HCT116 (cell line): Measurements from ENCODE around the gene CACNA2D3. TPM values are rescaled to one million over a fixed set of nuclear protein-coding genes. Genes with fewer than 3 reads are reported as not detected.

Experiments used
- ATAC-seq: fragments of 200-7000 bp; cut with Tn5 transposase; 2 replicates; pipeline ENCODE4 v1.9.1; 2020; ENCODE audit warnings: mild to moderate bottlenecking, moderate library complexity
- BruUV-seq: library from RNA; stranded (reverse); fragments of 400-500 nt; replicated peaks from 2 replicates; lab custom pipeline; 2021; lab: Mats Ljungman, UMichigan
- CTCF ChIA-PET: fragments of 300-600 bp; sonication (Branson Sonifier 250); formaldehyde crosslinking; loops from one replicate; lab custom pipeline; 2021; ENCODE audit warnings: antibody characterized with exemption; lab: Charles Lee
- POLR2A ChIA-PET: fragments of 300-600, 350-600 bp; sonication (Branson Sonifier 250); formaldehyde crosslinking; loops from one replicate; lab custom pipeline; 2021; ENCODE audit warnings: antibody characterized with exemption; lab: Charles Lee
- RAD21 ChIA-PET, 2 experiments: fragments of 300-600 bp; sonication (Branson Sonifier 250); formaldehyde crosslinking; loops; one replicate each; lab custom pipeline; 2023; ENCODE audit warnings: low total read pairs in 2 of 2; ENCODE audit not compliant: uncharacterized antibody in 2 of 2, unreplicated experiment in 2 of 2, low non-redundant PET in 1 of 2; lab: Charles Lee
- DNase-seq: peaks from one replicate; pipeline ENCODE4 v3.0.0-alpha.2; 2010; ENCODE audit warnings: low read depth, low spot score
- H2AFZ ChIP-seq: fragments of 200-600 bp; shearing (Covaris generic), sonication (generic); 2 replicates; pipeline ENCODE4 v1.6.1; 2017; ENCODE audit warnings: low read depth, mixed run types, mixed read lengths, antibody characterized with exemption, low read length; ENCODE audit not compliant: poor library complexity, severe bottlenecking
- H3K27ac ChIP-seq: 2 replicates; pipeline ENCODE4 v1.5.1; 2012; ENCODE audit warnings: low read depth, low read length
- H3K27me3 ChIP-seq: fragments of 200-600 bp; sonication (generic); 2 replicates; pipeline ENCODE4 v1.6.1; 2016; ENCODE audit warnings: mixed run types, low read length, mixed read lengths; ENCODE audit not compliant: insufficient read depth
- H3K36me3 ChIP-seq, 2 experiments: fragments of 200-500 bp in 1 of 2; fragments of 200-600 bp in 1 of 2; sonication (Bioruptor generic) in 1 of 2; sonication (generic) in 1 of 2; 2 replicates each; pipeline versions ENCODE4 v1.5.1 to v1.6.1; 2014 to 2016; ENCODE audit warnings: low read length in 2 of 2, inconsistent platforms in 1 of 2, mixed read lengths in 1 of 2, mixed run types in 1 of 2; ENCODE audit not compliant: insufficient read depth in 2 of 2, control insufficient read depth in 1 of 2
- H3K4me1 ChIP-seq, 2 experiments: fragments of 200-600 bp in 1 of 2; sonication (generic) in 1 of 2; 2 replicates each; pipeline versions ENCODE4 v1.5.1 to v1.6.1; 2012 to 2017; ENCODE audit warnings: low read length in 2 of 2, inconsistent platforms in 1 of 2, mild to moderate bottlenecking in 1 of 2, mixed read lengths in 1 of 2, mixed run types in 1 of 2, moderate library complexity in 1 of 2; ENCODE audit not compliant: insufficient read depth in 2 of 2, control insufficient read depth in 1 of 2
- H3K4me2 ChIP-seq: fragments of 200-600 bp; sonication (generic); 2 replicates; pipeline ENCODE4 v1.6.1; 2017; ENCODE audit warnings: mixed run types, low read length, mixed read lengths
- H3K4me3 ChIP-seq, 2 experiments: fragments of 200-600 bp in 1 of 2; sonication (generic) in 1 of 2; replicated peaks in 1 of 2; 2 replicates each; pipeline ENCODE4 v1.5.1; 2011 to 2016; ENCODE audit warnings: low read length in 2 of 2, control low read depth in 1 of 2, low read depth in 1 of 2, mild to moderate bottlenecking in 1 of 2, mixed read lengths in 1 of 2, mixed run types in 1 of 2
- H3K79me2 ChIP-seq: fragments of 200-600 bp; sonication (generic); 2 replicates; pipeline ENCODE4 v1.6.1; 2017; ENCODE audit warnings: mild to moderate bottlenecking, mixed run types, low read length, moderate library complexity, mixed read lengths; ENCODE audit not compliant: insufficient read depth
- H3K9ac ChIP-seq: fragments of 200-600 bp; sonication (generic); 2 replicates; pipeline ENCODE4 v1.6.1; 2016; ENCODE audit warnings: low read length, mixed read lengths
- H3K9me2 ChIP-seq: fragments of 200-600 bp; sonication (generic), shearing (Covaris generic); 2 replicates; pipeline ENCODE4 v1.6.1; 2017; ENCODE audit warnings: mixed run types, mild to moderate bottlenecking, moderate library complexity; ENCODE audit not compliant: insufficient read depth
- H3K9me3 ChIP-seq, 2 experiments: fragments of 200-500 bp in 1 of 2; fragments of 200-600 bp in 1 of 2; sonication (Bioruptor generic) in 1 of 2; sonication (generic) in 1 of 2; 2 replicates each; pipeline ENCODE4 v1.6.1; 2014 to 2017; ENCODE audit warnings: low read length in 2 of 2, mixed read lengths in 2 of 2, inconsistent platforms in 1 of 2, low read depth in 1 of 2, mild to moderate bottlenecking in 1 of 2, mixed run types in 1 of 2, moderate library complexity in 1 of 2; ENCODE audit not compliant: control insufficient read depth in 1 of 2, insufficient read depth in 1 of 2
- H4K20me1 ChIP-seq: fragments of 200-600 bp; sonication (generic), shearing (Covaris generic); 2 replicates; pipeline ENCODE4 v1.6.1; 2017; ENCODE audit warnings: mixed run types, mild to moderate bottlenecking, moderate library complexity; ENCODE audit not compliant: insufficient read depth
- EGR1 ChIP-seq: IDR thresholded peaks from 2 replicates; pipeline ENCODE4 v1.6.1; 2012; ENCODE audit warnings: low read depth
- ELF1 ChIP-seq: IDR thresholded peaks from 2 replicates; pipeline ENCODE4 v1.6.1; 2012; ENCODE audit warnings: low read depth, borderline replicate concordance
- EZH2 ChIP-seq: fragments of 200-600 bp; sonication (generic); IDR thresholded peaks from 2 replicates; pipeline ENCODE4 v1.6.1; 2017; ENCODE audit warnings: antibody characterized with exemption, mixed run types
- EZH2phosphoT487 ChIP-seq: fragments of 200-600 bp; IDR thresholded peaks from 2 replicates; pipeline ENCODE4 v1.6.1; 2018; ENCODE audit warnings: antibody characterized with exemption, borderline replicate concordance
- FOSL1 ChIP-seq: IDR thresholded peaks from 2 replicates; pipeline ENCODE4 v1.6.1; 2012; ENCODE audit warnings: low read depth
- POLR2A ChIP-seq: IDR thresholded peaks from 2 replicates; pipeline ENCODE4 v1.7.0; 2011; ENCODE audit warnings: borderline replicate concordance; ENCODE audit not compliant: insufficient read depth, insufficient read length; ENCODE audit errors: extremely low read depth
- RAD21 ChIP-seq: IDR thresholded peaks from 2 replicates; pipeline ENCODE4 v1.6.1; 2012; ENCODE audit warnings: low read depth, mild to moderate bottlenecking
- SIN3A ChIP-seq: IDR thresholded peaks from 2 replicates; pipeline ENCODE4 v1.6.1; 2012; ENCODE audit warnings: low read depth
- ZNF274 ChIP-seq: fragments of 200-500 bp; sonication (Bioruptor generic); IDR thresholded peaks from 2 replicates; pipeline ENCODE4 v1.6.1; 2014; ENCODE audit warnings: mild to moderate bottlenecking, low read depth, low read length, inconsistent platforms
- intact Hi-C: fragments of 100-400 bp; cut with micrococcal nuclease; formaldehyde crosslinking; loops from 2 replicates; pipeline ENCODE4 v1.10.0; 2022
- total RNA-seq: library from RNA; stranded (reverse); gene quantifications from one replicate; pipeline ENCODE4 v1.2.1, GENCODE V29; 2021; ENCODE audit not compliant: unreplicated experiment
- TF ChIP-seq, protein P1 (sequence below): IDR thresholded peaks from 2 replicates; pipeline ENCODE4 v1.6.1; 2011; ENCODE audit warnings: mild to moderate bottlenecking, low read length, moderate library complexity; ENCODE audit not compliant: insufficient replicate concordance; ENCODE audit errors: extremely low read depth
- TF ChIP-seq, protein P2 (sequence below): IDR thresholded peaks from 2 replicates; pipeline ENCODE4 v1.6.1; 2012; ENCODE audit warnings: low read depth
- TF ChIP-seq, protein P3 (sequence below), 3 experiments: fragments of 200-600 bp in 1 of 3; sonication (generic) in 1 of 3; IDR thresholded peaks in 2 of 3; conservative IDR thresholded peaks in 1 of 3; 2 replicates each; pipeline ENCODE4 v1.5.1; 2012 to 2017; ENCODE audit warnings: low read depth in 2 of 3, low read length in 2 of 3, antibody characterized with exemption in 1 of 3, borderline replicate concordance in 1 of 3, control low read depth in 1 of 3, mild to moderate bottlenecking in 1 of 3, mixed read lengths in 1 of 3, mixed run types in 1 of 3, moderate library complexity in 1 of 3; ENCODE audit not compliant: insufficient read depth in 1 of 3
- TF ChIP-seq, protein P4 (sequence below): IDR thresholded peaks from 2 replicates; pipeline ENCODE4 v1.6.1; 2012

Gene CACNA2D3
- total RNA-seq, 1 experiment from 2014 or later = 0.20 TPM

DNA sequence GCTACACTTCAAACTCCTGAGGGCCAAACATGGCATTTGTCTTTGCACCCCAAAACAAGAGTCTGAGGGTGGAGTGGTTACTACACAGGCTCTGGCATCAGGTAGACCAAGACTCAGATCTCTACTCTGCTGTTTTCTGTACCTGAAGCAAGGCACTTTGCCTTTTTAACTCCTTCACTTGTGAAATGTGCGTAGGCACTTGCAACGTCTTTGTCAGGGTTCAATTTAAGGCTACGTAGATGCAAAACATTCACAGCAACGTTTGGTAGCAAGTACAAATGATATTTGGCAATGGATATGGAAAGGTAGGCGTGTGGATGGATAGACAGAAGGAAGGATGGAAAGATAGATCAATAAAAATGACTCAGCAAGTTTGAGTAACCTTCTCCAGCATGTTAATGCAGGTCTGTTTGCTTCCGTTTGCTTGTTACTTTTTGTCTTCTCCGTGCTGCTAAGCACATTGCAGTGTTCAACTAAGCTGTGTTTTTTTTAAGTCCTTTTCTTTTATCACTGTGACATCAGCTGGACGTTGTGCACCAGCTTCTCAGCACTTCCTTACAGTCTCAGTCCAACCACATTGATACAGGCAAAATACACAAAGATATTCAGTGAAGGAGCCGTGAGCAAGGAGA is 704.8 kb downstream of the CACNA2D3 start:
- DNase-seq (no peak), ATAC-seq (no peak)
- ChIA-PET CTCF (no interaction called here), RAD21 (no interaction called here), POLR2A (no interaction called here)
- Histone ChIP-seq H3K27me3 (no peaks in the 10 kb centered on the region), H3K4me2 (no peak overlapping the region), H3K4me1 (no peaks in the 10 kb centered on the region), H4K20me1 (no peaks in the 10 kb centered on the region), H3K36me3 (no peaks in the 10 kb centered on the region), H2AFZ (no peak overlapping the region), H3K9ac (no peak overlapping the region), H3K9me3 (peaks cover 0 to 4% of the 10 kb centered on the region in 2 experiments; a peak in 2 of 4 replicates), H3K27ac (no peak overlapping the region), H3K4me3 (no peak overlapping the region), H3K79me2 (no peaks in the 10 kb centered on the region), H3K9me2 (no peaks in the 10 kb centered on the region)
- intact Hi-C loops = no loop called here
- no TSS peak for BruUV-seq
- no peak for TF ChIP-seq EGR1
- TF ChIP-seq POLR2A = no peak
- no peak for TF ChIP-seq EZH2phosphoT487
- TF ChIP-seq, protein P1, sequence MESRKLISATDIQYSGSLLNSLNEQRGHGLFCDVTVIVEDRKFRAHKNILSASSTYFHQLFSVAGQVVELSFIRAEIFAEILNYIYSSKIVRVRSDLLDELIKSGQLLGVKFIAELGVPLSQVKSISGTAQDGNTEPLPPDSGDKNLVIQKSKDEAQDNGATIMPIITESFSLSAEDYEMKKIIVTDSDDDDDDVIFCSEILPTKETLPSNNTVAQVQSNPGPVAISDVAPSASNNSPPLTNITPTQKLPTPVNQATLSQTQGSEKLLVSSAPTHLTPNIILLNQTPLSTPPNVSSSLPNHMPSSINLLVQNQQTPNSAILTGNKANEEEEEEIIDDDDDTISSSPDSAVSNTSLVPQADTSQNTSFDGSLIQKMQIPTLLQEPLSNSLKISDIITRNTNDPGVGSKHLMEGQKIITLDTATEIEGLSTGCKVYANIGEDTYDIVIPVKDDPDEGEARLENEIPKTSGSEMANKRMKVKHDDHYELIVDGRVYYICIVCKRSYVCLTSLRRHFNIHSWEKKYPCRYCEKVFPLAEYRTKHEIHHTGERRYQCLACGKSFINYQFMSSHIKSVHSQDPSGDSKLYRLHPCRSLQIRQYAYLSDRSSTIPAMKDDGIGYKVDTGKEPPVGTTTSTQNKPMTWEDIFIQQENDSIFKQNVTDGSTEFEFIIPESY = no peak
- TF ChIP-seq, protein P2, sequence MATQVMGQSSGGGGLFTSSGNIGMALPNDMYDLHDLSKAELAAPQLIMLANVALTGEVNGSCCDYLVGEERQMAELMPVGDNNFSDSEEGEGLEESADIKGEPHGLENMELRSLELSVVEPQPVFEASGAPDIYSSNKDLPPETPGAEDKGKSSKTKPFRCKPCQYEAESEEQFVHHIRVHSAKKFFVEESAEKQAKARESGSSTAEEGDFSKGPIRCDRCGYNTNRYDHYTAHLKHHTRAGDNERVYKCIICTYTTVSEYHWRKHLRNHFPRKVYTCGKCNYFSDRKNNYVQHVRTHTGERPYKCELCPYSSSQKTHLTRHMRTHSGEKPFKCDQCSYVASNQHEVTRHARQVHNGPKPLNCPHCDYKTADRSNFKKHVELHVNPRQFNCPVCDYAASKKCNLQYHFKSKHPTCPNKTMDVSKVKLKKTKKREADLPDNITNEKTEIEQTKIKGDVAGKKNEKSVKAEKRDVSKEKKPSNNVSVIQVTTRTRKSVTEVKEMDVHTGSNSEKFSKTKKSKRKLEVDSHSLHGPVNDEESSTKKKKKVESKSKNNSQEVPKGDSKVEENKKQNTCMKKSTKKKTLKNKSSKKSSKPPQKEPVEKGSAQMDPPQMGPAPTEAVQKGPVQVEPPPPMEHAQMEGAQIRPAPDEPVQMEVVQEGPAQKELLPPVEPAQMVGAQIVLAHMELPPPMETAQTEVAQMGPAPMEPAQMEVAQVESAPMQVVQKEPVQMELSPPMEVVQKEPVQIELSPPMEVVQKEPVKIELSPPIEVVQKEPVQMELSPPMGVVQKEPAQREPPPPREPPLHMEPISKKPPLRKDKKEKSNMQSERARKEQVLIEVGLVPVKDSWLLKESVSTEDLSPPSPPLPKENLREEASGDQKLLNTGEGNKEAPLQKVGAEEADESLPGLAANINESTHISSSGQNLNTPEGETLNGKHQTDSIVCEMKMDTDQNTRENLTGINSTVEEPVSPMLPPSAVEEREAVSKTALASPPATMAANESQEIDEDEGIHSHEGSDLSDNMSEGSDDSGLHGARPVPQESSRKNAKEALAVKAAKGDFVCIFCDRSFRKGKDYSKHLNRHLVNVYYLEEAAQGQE = no peak
- no peak for TF ChIP-seq SIN3A
- TF ChIP-seq ZNF274 = no peak
- TF ChIP-seq, protein P3, sequence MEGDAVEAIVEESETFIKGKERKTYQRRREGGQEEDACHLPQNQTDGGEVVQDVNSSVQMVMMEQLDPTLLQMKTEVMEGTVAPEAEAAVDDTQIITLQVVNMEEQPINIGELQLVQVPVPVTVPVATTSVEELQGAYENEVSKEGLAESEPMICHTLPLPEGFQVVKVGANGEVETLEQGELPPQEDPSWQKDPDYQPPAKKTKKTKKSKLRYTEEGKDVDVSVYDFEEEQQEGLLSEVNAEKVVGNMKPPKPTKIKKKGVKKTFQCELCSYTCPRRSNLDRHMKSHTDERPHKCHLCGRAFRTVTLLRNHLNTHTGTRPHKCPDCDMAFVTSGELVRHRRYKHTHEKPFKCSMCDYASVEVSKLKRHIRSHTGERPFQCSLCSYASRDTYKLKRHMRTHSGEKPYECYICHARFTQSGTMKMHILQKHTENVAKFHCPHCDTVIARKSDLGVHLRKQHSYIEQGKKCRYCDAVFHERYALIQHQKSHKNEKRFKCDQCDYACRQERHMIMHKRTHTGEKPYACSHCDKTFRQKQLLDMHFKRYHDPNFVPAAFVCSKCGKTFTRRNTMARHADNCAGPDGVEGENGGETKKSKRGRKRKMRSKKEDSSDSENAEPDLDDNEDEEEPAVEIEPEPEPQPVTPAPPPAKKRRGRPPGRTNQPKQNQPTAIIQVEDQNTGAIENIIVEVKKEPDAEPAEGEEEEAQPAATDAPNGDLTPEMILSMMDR (IDR thresholded peaks at IDR 0.05 in 2 of 3, conservative IDR thresholded peaks at IDR 0.05 in 1 of 3; ENCODE audit: borderline replicate concordance in 1 of 3, insufficient read depth in 1 of 3, low read depth in 2 of 3, low read length in 2 of 3) = no peak
- TF ChIP-seq EZH2 = no peak
- TF ChIP-seq ELF1 = no peak
- TF ChIP-seq, protein P4, sequence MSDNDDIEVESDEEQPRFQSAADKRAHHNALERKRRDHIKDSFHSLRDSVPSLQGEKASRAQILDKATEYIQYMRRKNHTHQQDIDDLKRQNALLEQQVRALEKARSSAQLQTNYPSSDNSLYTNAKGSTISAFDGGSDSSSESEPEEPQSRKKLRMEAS = no peak
- TF ChIP-seq FOSL1 = no peak
- TF ChIP-seq RAD21 = no peak
